ENCODE data around the gene SYNPO2. TPM values are rescaled to one million over a fixed set of nuclear protein-coding genes. Genes with fewer than 3 reads are reported as not detected.

The SYNPO2 gene
- polyA plus RNA-seq, 1 donor: 162 TPM

DNA sequence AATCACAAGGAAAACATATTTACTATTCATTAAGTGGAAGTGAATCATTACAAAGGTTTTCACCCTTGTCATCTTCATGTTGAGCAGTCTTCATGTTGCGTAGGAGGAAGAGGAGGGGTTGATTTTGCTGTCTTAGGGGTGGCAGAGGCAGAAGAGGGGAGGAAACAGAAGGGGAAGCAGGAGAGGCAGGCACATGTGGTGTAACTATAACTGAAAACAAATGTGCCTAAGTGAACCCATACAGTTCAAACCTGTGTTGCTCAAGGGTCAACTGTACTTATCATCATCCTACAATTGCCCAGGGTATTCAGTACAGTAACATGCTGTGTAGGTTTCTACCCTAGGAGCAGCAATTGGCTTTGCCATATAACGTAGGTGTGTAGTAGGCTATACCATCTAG is 47.2 kb downstream of the SYNPO2 start:
- DNase-seq (ENCODE audit: low read depth): no peak

DNA sequence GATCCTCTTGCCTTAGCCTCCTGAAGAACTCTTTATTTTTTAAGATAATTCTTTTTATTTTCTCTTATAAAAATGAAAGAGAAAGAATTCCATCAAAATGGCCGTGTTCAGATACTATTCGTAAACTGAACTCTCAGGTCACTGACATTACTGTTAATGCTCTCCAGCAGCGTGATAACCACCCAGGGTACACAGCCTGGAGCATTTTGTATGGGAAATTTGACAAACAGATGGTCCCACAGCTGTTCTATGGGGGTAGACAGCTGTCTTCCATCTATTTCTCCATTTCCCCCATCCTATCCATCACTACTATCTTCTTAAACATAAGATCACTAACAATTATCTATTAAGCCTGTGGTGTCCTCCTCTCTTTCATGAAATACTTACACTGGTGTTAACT is 47.8 kb downstream of the SYNPO2 start:
- no peak for DNase-seq (ENCODE audit: low read depth)

DNA sequence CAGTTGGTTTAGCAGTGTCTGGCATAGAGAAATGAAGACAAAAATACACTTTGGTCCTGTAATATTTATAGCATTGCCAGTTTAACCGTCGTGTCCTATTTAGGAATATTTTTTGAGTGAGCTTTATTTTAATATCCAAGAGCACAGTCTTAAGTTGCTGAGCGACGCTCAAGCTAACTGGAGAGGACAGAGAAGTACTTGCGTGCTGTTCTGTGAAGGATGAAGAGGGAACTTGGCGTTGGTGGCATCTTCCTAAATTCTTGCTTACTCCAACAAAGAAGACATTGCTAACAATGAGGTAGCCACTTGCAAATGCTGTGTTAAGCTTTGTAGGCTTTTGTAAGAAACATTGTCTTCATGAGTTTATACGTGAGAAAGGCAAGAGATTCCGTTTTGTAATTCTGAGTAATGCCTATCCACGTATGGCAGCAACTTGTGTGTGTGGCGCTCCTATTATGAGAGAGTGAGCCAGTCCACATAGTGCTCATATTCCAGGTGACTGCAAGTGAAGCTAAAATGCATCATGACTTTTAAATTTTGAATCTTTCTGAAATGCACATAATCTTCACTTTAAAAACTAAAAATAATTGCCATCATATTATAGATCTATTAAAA is 50.6 kb downstream of the SYNPO2 start:
- DNase-seq (ENCODE audit: low read depth): no peak

DNA sequence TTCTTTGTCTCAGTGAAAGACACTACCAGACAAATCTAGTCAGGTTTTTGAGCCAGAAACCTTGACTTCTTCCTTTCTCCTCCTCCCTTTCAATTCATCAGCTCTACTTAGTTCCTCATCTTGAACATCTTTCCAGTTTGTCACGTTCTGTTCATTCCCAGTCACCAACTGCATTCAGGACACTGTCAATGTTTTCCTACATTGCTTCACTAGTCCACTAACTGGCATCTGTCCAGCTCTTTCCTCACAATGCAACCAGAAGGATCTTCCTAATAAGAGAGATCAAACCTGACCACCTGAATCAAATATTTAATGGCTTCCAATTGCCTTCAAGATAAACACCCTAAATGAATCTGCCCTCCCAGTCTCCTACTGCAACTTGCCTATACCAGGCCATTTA is 52.5 kb downstream of the SYNPO2 start:
- DNase-seq (ENCODE audit: low read depth): no peak

DNA sequence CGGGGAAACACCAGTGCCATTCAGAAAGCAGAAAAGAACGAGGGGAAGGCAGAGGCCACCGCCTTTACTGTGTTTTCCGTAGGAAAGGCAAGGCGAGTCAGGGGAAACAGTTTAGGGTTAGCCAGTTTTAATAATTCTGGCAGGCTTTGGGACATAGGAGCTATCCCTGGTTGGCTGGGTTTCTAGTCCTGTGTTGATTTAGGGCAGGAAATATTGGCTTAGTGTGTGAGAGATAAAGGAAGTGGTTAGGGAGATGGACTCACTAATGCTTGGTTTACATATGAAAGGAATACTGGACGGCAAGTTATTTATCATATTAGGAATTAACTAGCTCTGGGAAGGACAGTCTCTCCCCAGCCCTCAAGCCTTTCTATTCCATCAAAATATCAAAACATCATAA is 53.1 kb downstream of the SYNPO2 start:
- no peak for DNase-seq (ENCODE audit: low read depth)

DNA sequence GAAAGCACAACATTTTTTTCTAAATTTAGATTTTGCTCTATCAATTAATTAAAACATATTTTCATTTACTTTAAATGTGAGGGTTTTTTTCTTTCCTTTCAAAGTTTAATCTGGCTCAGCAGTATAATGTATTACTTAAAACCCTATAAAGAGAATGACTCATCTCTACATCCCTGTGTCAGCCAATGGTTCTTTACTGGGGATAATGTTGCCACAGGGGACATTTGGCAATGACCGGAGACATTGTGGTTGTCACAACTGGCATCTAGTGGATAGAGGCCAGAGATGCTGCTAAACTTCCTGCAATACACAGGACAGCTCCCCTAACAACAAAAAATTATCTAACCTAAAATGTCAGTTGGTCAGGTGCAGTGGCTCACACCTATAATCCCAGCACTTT is 53.8 kb downstream of the SYNPO2 start:
- no peak for DNase-seq (ENCODE audit: low read depth)

DNA sequence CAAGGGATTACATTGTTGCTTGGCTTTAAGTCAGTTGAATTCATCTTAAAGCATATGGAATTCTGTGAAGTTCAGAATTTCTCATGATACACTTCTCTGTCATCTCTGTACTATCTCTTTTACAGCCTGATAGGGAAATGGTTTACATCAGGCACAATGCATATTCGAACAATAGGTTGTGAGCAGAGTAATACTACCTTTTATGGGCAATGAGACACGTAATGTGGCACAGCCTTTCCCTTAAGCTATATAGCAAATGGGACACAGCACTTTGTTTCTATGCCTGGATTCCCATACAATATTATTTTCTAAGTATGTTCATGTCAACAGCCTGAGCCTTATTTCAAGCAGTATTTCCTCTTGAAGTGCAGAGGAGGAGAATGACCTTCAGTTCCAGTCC is 58.4 kb downstream of the SYNPO2 start:
- no peak for DNase-seq (ENCODE audit: low read depth)

DNA sequence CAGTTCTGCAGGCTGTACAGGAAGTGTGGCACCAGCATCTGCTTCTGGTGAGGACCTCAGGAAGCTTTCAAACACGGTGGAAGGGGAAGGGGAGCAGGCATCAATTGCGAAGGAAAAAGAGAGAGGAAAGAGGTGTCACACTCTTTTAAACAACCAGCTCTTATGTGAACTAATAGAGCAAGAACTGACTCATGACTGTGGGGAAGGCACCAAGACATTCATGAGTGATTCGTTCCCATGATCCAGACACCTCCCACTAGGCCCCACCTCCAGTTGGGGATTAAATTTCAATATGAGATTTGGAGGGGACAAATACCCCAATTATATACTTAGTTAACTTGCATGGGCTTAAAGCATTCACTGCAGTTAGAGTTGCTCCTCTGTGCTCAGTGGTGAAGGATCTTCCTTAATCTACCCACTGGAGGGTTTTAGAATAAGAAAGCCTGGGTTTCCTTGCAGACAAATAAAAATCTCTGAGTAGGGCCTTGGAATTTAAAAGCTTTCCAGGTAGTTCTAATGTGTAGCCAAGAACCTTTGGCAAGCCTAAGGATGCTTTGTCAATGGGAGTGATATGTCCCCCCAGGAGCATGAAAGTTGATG is 60.0 kb downstream of the SYNPO2 start:
- no peak for DNase-seq (ENCODE audit: low read depth)

DNA sequence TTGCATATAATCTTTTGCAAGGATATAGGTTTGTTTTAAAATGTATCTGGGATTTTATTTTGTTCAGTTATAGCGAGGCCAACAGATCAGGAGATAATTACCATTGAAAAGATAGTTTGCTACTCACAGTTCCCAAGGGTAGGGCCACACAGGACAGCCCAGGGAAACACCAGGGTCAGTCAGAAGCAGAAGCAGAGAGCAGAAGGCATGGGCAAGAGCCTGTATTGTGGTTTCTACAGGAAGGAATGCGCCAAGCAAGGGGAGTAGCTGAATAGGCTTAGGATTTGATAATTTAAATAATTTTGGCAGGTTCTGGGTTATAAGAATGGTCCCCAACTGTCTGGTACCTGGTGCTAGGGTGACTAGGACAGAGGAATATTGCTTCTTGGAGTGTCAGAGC is 61.6 kb downstream of the SYNPO2 start:
- no peak for DNase-seq (ENCODE audit: low read depth)

DNA sequence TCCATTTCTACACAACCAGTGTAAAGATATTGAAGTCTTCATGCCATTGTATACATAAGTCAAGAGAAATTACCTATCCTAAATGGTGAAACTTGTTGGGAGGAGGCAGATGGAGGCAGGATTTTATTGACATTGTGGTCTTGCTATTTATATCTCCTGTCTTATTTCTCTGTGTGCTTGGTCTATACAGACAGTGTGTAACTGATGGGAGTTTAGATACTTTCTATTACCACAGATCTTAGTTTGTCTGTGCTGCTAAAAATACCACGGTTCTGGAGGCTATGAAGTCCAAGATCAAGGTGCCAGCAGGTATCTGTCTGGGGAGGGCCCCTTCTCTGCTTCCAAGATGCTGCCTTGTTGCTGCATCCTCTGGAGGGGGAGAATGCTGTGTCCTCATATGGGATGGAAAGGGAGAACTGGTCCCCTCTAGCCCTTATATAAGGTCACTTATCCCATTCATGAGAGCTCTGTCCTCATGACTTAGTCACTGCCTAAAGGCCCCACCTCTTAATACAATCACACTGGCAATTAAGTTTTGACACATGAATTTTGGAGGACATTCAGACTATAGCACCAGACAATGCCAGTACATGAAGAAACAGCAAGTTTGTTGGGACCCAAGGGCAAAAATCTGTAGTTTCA is 62.4 kb downstream of the SYNPO2 start:
- no peak for DNase-seq (ENCODE audit: low read depth)

DNA sequence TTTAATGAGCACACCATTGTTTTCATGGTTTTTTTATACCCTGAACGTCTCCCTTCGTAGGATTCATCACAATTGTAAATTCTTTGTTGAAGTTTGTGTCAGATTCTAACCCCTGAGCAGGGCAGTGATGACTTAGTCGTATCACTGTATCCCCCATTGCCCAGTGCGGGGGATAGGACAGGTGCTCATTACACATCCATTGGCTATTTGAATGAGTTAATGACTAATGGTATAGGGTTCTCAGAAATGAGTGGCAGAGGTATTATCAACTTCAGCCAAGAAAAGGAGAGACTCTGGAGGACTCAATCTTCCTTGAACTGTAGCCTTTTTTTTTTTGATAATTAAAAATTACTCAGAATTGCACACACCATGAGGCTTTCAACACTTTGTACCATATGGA is 64.6 kb downstream of the SYNPO2 start:
- no peak for DNase-seq (ENCODE audit: low read depth)

DNA sequence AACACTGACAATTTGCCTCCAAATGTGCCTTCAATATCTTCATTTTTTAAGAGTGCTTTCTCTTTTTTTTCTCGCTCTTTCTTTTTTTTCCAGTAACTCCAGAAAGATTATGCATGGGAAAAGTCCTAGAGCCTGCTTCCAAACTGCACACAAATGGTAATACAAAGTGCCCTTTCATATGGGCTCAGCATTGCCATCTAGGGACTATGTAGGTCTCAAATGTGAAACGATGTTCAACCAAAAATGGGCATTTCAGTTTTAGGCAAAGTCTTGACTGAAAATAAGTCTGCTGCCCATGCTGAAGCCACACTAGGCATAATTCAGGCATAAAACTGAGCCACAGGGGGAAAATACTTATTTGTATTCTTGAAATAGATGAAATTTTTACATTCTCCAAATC is 65.6 kb downstream of the SYNPO2 start:
- no peak for DNase-seq (ENCODE audit: low read depth)

DNA sequence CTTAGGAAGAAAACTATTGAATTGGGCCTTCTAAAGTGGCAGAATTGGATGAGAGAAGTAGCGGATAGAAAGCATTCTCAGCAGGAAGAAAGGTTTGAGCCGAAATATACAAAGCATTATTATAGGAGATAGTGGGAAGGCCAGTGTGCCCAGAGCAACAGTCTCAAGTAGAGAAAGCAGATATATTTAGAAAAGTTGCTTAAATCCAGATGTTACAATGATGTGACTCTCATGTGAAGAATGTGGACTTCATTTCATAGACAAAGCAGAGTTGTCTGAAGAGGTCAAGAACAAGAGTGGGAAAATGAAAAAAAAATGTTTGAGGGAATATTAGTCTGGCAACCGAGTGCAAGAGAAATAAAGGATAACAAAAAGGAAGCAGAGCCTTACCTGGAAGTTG is 66.9 kb downstream of the SYNPO2 start:
- DNase-seq (ENCODE audit: low read depth): no peak

DNA sequence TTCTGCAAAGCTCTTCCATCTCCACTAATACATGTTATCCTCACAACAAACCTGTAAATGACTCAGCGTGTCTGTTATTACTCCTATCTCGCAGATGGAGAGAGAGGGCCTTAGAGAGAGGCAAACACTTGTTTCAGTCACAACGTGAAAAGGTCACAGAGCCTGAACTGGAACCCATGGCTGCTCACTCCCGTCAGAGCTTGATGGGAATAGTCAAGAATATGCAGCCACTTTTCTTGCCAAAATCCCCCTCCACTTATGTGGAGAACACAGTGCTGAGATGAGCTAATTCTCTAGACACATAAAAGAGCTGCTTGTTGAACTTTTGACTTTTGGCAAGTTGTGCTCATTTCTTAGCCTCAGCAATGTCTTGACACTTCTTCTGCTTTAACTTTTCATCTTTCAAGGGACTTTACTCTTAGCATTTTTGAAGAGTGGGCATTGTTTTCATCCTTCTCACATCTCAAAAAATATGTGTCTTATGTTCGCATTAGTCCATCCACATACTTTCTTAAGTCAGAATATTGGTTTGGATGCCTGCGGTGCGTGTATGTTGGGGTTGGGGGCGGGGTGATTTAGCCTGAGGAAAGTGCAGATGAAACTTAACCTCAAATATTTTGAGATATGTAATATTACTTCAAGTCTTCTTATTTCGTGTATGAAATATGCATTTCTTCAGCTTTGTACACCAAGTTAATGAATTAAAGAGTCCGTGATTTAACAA is 69.2 kb downstream of the SYNPO2 start:
- DNase-seq (ENCODE audit: low read depth): no peak

DNA sequence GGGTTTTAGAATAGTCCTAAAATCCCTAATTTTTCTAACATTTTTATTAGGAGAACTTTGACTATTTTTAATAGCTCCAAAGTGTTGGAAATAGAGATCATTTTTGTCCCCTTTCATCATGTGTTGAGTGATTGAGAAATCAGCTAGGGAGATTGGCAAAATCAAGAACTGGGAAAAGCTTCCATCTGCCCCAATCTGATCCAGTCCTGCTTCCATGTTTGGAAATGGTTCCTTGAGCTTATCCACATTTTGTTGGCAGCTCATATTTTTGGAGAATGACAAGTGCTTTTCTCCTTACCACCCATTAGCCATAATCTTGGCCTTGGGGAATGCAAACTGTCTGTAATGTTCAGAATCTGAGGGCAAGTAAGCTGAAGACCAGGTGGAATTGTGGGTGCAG is 73.9 kb downstream of the SYNPO2 start:
- DNase-seq (ENCODE audit: low read depth): no peak

DNA sequence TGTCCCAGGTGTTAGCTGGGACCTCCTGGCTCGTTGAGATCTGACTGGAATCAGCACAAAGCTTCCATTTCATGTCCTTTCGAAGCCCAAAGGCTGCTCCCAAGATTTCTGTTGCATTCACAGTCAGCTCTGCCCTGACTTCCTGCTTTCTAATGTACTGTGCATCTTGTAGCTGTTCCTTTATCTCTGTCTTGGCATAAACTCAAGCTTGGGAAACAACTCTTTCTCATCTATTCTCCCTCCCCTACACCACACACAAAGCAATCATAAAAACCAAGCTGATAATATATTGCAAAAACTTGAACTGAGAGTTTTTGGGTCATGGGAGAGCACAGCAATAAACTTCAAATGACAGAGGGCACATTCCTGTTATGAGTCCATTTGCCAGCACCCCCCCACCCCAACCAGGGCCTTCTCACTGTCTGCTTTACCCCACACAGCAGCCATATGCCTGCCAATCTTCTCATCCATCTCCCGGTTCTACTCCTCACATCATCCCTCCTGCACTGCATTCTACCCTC is 76.3 kb downstream of the SYNPO2 start:
- no peak for DNase-seq (ENCODE audit: low read depth)

DNA sequence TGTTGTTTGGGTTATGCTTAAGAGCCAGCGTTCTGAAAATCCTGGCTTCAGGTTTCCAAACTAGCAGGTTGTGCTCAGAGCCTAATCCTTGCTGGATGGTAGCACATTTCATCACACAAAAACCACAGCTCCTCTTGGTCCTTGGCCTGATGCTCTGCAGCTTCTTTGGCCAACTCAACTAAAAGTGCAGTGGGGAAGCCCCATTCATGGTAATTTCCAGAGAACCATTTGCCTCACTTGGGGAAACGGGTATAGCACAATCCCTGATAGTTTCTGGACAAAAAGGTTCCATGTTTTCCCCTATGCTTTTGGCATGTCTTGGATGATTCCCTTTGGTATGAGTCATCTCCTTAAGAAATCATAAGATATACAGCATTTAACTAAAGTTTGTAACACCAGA is 78.7 kb downstream of the SYNPO2 start:
- DNase-seq (ENCODE audit: low read depth): no peak

DNA sequence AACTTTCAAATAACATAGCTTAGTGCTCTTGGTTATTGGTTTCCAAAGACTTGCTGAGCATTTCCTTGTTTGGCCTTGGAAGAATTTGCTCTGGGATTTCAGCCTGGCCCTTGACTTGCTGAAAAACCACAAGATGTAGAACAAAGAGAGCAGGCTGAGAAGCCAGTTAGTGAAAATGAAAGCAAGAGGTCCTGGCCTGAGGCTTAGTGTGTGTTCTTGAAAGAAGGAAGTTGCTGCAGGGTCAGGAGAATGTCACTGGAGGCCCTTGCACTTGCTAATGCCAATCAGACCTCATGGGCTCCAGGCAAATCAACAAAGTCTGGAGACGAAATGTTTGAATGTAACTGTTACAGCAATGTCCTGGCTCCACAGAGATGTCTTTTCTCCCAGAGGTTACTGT is 79.4 kb downstream of the SYNPO2 start:
- DNase-seq (ENCODE audit: low read depth): no peak

DNA sequence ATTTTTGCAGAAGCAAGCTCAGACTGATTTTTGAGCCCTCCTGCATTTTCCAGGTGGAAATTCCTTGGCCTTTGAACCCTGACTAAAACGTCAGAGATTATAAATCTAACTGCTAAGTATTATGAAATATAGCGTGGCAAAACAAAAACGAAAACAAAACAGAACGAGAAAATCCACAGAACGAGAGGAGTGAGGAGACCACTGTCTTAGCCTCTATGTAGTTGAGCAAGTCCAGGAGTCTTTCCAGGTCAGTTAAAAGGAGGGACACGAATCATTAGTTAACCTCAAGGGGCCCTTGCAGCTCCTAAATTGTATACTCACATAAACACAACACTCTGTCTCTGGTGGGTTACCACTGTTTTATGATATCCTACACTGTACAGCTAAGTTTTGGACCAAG is 80.2 kb downstream of the SYNPO2 start:
- no peak for DNase-seq (ENCODE audit: low read depth)

DNA sequence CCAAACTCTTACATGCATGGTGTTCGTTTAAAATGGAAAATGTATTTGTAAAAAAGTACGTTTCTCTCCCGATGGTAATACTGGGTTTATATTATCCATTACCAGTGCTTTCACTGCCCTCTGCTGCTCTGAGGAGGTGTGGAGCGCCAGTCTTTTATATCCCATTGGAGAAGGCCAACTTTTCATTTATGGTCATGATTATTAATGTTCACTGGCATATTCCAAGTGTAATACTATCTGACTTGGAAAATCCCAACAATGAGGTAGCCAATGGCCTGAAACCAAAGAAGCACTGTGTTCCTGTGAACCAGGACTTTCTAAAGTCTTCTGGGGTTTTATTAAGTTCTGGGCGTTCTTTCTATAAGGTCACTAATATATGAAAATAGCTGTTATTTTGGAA is 80.7 kb downstream of the SYNPO2 start:
- DNase-seq (ENCODE audit: low read depth): peak; percentile 50

DNA sequence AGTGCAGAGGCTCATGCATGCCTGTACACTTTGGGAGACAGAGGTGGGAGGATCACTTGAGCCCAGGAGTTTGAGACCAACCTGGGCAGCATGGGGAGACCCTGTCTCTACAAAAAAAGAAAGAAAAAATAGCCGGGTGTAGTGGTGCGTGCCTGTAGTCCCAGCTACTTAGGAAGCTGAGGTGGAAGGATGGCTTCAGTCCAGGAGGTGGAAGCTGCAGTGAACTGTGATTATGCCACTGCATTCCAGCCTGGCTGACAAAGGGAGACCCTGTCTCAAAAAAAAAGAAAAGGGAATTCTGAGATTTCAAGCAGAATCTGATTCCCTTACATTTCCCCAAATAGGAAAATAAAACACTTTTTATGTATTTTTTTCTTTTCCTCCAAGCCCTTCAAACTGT is 83.5 kb downstream of the SYNPO2 start:
- DNase-seq (ENCODE audit: low read depth): no peak

DNA sequence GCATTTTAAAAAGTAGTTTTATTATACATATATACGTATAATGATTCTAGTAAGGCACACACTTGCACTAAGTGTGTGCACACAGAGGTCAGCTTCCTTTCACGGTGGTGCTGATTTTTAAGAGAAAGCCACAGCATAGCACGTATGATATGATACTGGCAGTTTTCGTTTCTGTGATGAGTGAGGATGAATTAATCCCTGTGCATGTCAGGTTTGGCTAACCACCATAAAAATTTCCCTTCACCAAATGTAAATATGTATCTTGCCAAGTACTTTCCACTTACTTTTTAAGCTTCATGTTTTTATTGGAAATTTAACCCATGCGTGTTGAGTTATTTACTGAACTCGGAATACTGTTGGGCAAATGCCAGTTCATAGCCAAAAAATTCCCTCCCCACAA is 84.6 kb downstream of the SYNPO2 start:
- DNase-seq (ENCODE audit: low read depth): no peak

DNA sequence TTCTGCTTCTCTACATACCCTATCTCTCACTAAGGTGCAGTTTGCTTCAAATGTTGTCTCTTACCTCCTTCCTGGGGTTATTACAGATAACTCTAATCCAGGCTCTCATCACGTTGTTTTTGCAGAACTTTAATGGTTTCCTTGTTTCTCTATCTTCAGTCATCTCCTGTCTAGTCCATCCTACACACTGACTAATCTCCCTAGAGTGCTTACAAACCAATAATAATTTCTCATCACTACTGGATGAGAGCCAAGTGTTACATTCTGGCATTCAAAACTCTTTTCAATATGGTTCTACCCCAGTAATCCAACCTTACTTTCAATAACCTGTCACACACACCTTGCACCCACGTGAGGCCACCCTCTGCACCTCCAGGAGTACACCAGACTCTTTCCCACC is 86.1 kb downstream of the SYNPO2 start:
- DNase-seq (ENCODE audit: low read depth): no peak

Measured in forelimb muscle (tissue), 1 donor.